H1 (cell line): ENCODE measurements around the gene FAM163A. TPM values are rescaled to one million over a fixed set of nuclear protein-coding genes. Genes with fewer than 3 reads are reported as not detected.
A peak's percentile ranks its signal among the peaks of the same experiment; 100 is the strongest.

Source experiments
- CTCF ChIA-PET: fragments of 300-600 bp; sonication (Branson Sonifier 250); formaldehyde crosslinking; loops from one replicate; lab custom pipeline; 2021; ENCODE audit not compliant: partially characterized antibody; lab: Charles Lee
- POLR2A ChIA-PET: fragments of 300-600 bp; sonication (Branson Sonifier 250); formaldehyde crosslinking; loops from one replicate; lab custom pipeline; 2021; ENCODE audit warnings: inconsistent platforms; ENCODE audit not compliant: partially characterized antibody; lab: Charles Lee
- DNase-seq, 2 experiments: peaks; one replicate each; pipeline versions ENCODE4 v3.0.0 to v3.0.0-alpha.2; 2010 to 2022; ENCODE audit warnings: low spot score in 2 of 2, low read depth in 1 of 2, mixed read lengths in 1 of 2
- FAIRE-seq: peaks from 2 replicates; lab custom pipeline; 2011; peaks lifted over from hg19 to GRCh38; lab: Jason Lieb, UNC
- H2AFZ ChIP-seq: 2 replicates; pipeline ENCODE4 v1.8.1; 2012; ENCODE audit warnings: low read length, inconsistent platforms
- H2AK5ac ChIP-seq: 2 replicates; pipeline ENCODE4 v1.6.1; 2013; ENCODE audit warnings: low read depth, low read length
- H2BK120ac ChIP-seq: replicated peaks from 2 replicates; pipeline ENCODE3; 2013; ENCODE audit warnings: low read depth, low read length, inconsistent platforms
- H2BK12ac ChIP-seq: 2 replicates; pipeline ENCODE4 v1.6.1; 2013; ENCODE audit warnings: low read depth, low read length
- H2BK15ac ChIP-seq: 2 replicates; pipeline ENCODE4 v1.6.1; 2013; ENCODE audit warnings: low read length
- H2BK20ac ChIP-seq: 2 replicates; pipeline ENCODE4 v1.6.1; 2013; ENCODE audit warnings: low read length
- H2BK5ac ChIP-seq: 2 replicates; pipeline ENCODE4 v1.6.1; 2013; ENCODE audit warnings: low read depth, low read length
- H3K14ac ChIP-seq: 2 replicates; pipeline ENCODE4 v1.6.1; 2013; ENCODE audit warnings: inconsistent platforms; ENCODE audit not compliant: insufficient read length
- H3K18ac ChIP-seq: 2 replicates; pipeline ENCODE4 v1.6.1; 2013; ENCODE audit warnings: low read length; ENCODE audit errors: extremely low read depth
- H3K23ac ChIP-seq: 2 replicates; pipeline ENCODE4 v1.6.1; 2013; ENCODE audit warnings: inconsistent platforms; ENCODE audit not compliant: insufficient read length
- H3K23me2 ChIP-seq: 2 replicates; pipeline ENCODE4 v1.6.1; 2013; ENCODE audit warnings: low read depth, low read length
- H3K27ac ChIP-seq: 2 replicates; pipeline ENCODE4 v1.6.1; 2011; ENCODE audit warnings: low read depth, low read length, inconsistent platforms
- H3K27me3 ChIP-seq, 4 experiments: replicated peaks in 1 of 4; 1 replicate in 1 of 4; 2 replicates in 3 of 4; pipeline versions ENCODE4 v1.6.1 to v1.8.1; 2011 to 2013; ENCODE audit warnings: low read length in 3 of 4, mild to moderate bottlenecking in 3 of 4, inconsistent platforms in 2 of 4, mixed read lengths in 2 of 4, moderate library complexity in 1 of 4; ENCODE audit not compliant: control insufficient read depth in 3 of 4, insufficient read depth in 3 of 4; ENCODE audit errors: extremely low read depth in 1 of 4
- H3K36me3 ChIP-seq, 4 experiments: 2 replicates each; pipeline versions ENCODE4 v1.6.1 to v1.8.1; 2011 to 2013; ENCODE audit warnings: mild to moderate bottlenecking in 4 of 4, low read length in 3 of 4, moderate library complexity in 2 of 4, control low read depth in 1 of 4, inconsistent platforms in 1 of 4; ENCODE audit not compliant: insufficient read depth in 4 of 4, control insufficient read depth in 2 of 4
- H3K4ac ChIP-seq: replicated peaks from 2 replicates; pipeline ENCODE3; 2013; ENCODE audit warnings: low read length, low read depth, mixed read lengths, inconsistent platforms; ENCODE audit not compliant: insufficient read length
- H3K4me1 ChIP-seq, 4 experiments: replicated peaks in 1 of 4; 1 replicate in 1 of 4; 2 replicates in 3 of 4; pipeline versions ENCODE4 v1.6.1 to v1.8.1; 2011 to 2013; ENCODE audit warnings: low read length in 3 of 4, inconsistent platforms in 2 of 4, mixed read lengths in 1 of 4; ENCODE audit not compliant: insufficient read depth in 4 of 4, control insufficient read depth in 3 of 4
- H3K4me2 ChIP-seq, 2 experiments: 2 replicates each; pipeline versions ENCODE4 v1.6.1 to v1.8.1; 2011 to 2013; ENCODE audit warnings: low read depth in 2 of 2, low read length in 2 of 2, control low read depth in 1 of 2, inconsistent platforms in 1 of 2, mild to moderate bottlenecking in 1 of 2; ENCODE audit not compliant: insufficient read depth in 1 of 2
- H3K4me3 ChIP-seq, 4 experiments: fragments of 200-600, 300-600 bp in 1 of 4; sonication (generic), shearing (Covaris generic), sonication (Bioruptor Twin) in 1 of 4; 2 replicates each; pipeline versions ENCODE4 v1.5.1 to v1.8.1; 2011 to 2016; ENCODE audit warnings: low read length in 4 of 4, low read depth in 3 of 4, control low read depth in 2 of 4, inconsistent platforms in 2 of 4, mild to moderate bottlenecking in 2 of 4, mixed read lengths in 1 of 4, moderate library complexity in 1 of 4; ENCODE audit not compliant: insufficient read depth in 2 of 4; ENCODE audit errors: extremely low read depth in 1 of 4
- H3K56ac ChIP-seq: replicated peaks from 2 replicates; pipeline ENCODE3; 2013; ENCODE audit warnings: low read depth, mild to moderate bottlenecking, mixed read lengths, low read length, inconsistent platforms; ENCODE audit not compliant: insufficient read length
- H3K79me1 ChIP-seq: 2 replicates; pipeline ENCODE4 v1.6.1; 2013; ENCODE audit warnings: low read depth, low read length, control low read depth
- H3K79me2 ChIP-seq, 2 experiments: 2 replicates each; pipeline versions ENCODE4 v1.6.1 to v1.8.1; 2012 to 2013; ENCODE audit warnings: low read length in 2 of 2, mild to moderate bottlenecking in 2 of 2, inconsistent platforms in 1 of 2; ENCODE audit not compliant: insufficient read depth in 2 of 2, control insufficient read depth in 1 of 2
- H3K9ac ChIP-seq, 4 experiments: replicated peaks in 1 of 4; 1 replicate in 1 of 4; 2 replicates in 3 of 4; pipeline versions ENCODE4 v1.6.1 to v1.8.1; 2011 to 2013; ENCODE audit warnings: low read depth in 3 of 4, low read length in 3 of 4, control low read depth in 2 of 4, mild to moderate bottlenecking in 2 of 4, moderate library complexity in 2 of 4, inconsistent platforms in 1 of 4; ENCODE audit errors: extremely low read depth in 1 of 4
- H3K9me3 ChIP-seq, 2 experiments: 2 replicates each; pipeline versions ENCODE4 v1.6.1 to v1.8.1; 2012 to 2013; ENCODE audit warnings: mild to moderate bottlenecking in 2 of 2, moderate library complexity in 2 of 2, control low read depth in 1 of 2, inconsistent platforms in 1 of 2, low read depth in 1 of 2, low read length in 1 of 2, mixed read lengths in 1 of 2; ENCODE audit not compliant: insufficient read depth in 2 of 2
- H4K20me1 ChIP-seq, 2 experiments: replicated peaks in 1 of 2; 2 replicates each; pipeline versions ENCODE3 to v1.8.1; 2011 to 2013; ENCODE audit warnings: inconsistent platforms in 2 of 2, low read length in 2 of 2, mild to moderate bottlenecking in 1 of 2; ENCODE audit not compliant: insufficient read depth in 2 of 2, control insufficient read depth in 1 of 2
- H4K5ac ChIP-seq: 2 replicates; pipeline ENCODE4 v1.6.1; 2013; ENCODE audit warnings: low read length, low read depth, mixed read lengths, inconsistent platforms; ENCODE audit not compliant: insufficient read length
- H4K8ac ChIP-seq: 2 replicates; pipeline ENCODE4 v1.8.0; 2013; ENCODE audit warnings: mild to moderate bottlenecking, moderate library complexity, low read length, inconsistent platforms; ENCODE audit not compliant: insufficient read depth; ENCODE audit errors: extremely low read depth
- H4K91ac ChIP-seq: replicated peaks from 2 replicates; pipeline ENCODE3; 2013; ENCODE audit warnings: low read length, mixed read lengths, inconsistent platforms; ENCODE audit not compliant: insufficient read length
- CHD1 ChIP-seq: IDR thresholded peaks from 2 replicates; pipeline ENCODE4 v1.6.1; 2012; ENCODE audit warnings: low read depth, low read length, improper control_type of control experiment
- POU5F1 ChIP-seq: IDR thresholded peaks from 2 replicates; pipeline ENCODE4 v1.6.1; 2011; ENCODE audit warnings: low read depth, mild to moderate bottlenecking, low read length, moderate library complexity
- whole genome bisulfite sequencing, 2 experiments: shearing (Covaris generic) in 1 of 2; methylation state at CpG; one replicate each; pipeline versions ENCODE4 v1.1.6 to v1.1.7; 2013 to 2015; ENCODE audit warnings: low lambda C conversion rate in 2 of 2, mixed read lengths in 2 of 2, inconsistent platforms in 1 of 2, low coverage in 1 of 2, missing lambda C conversion rate in 1 of 2; ENCODE audit not compliant: insufficient replicate concordance in 2 of 2, insufficient coverage in 1 of 2, insufficient read length in 1 of 2; ENCODE audit errors: extremely low coverage in 1 of 2, missing lambda C conversion rate in 1 of 2; 5-methylcytosine and 5-hydroxymethylcytosine counted together
- polyA plus RNA-seq, 7 experiments: library from polyadenylated mRNA; depleted of rRNA in 3 of 7; stranded (reverse) in 5 of 7; unstranded in 2 of 7; fragments of >200 nt in 5 of 7; fragments of 200-250 nt in 2 of 7; gene quantifications; 1 replicate in 5 of 7; 2 replicates in 1 of 7; 4 replicates in 1 of 7; pipeline versions ENCODE4 v1.2.1 to v1.2.3, GENCODE V29; 2011 to 2013; ENCODE audit warnings: missing spikeins in 2 of 7, mixed read lengths in 2 of 7
- total RNA-seq: library from RNA; stranded (reverse); fragmentation: NEBNext Ultra II Directional; extraction: Animal tissue kit (Norgen Biotek cat#: 25700); gene quantifications from 2 replicates; pipeline ENCODE4 v1.2.1, GENCODE V29; 2021

FAM163A gene
- total and polyA plus RNA-seq, 2 of the 8 experiments (the other 6 are each of a cell fraction or from before 2014, with no cell fraction given), result 0.13 to 0.18 TPM

GRCh38 chr1:179742291-179742690 lies 800 bp upstream of the FAM163A start:
- CTCF ChIA-PET, result interaction anchor here (1.0 to 2.0 kb wide), 4 partner anchors 19 to 73 kb away, joined by 3 to 8 read pairs (median 4); no protein-coding TSS in a partner anchor

More at GRCh38 chr1:179742291-179742690, 800 bp upstream of the FAM163A start:
- Histone ChIP-seq H3K27ac (no peak overlapping the region), H3K18ac (no peak overlapping the region), H3K36me3 (peaks cover 0 to 10% (median 0%) of the 10 kb centered on the region in 4 experiments; a peak in 1 of 8 replicates), H3K4me1 (peaks cover 0 to 13% (median 6%) of the 10 kb centered on the region in 4 experiments; a peak in 6 of 7 replicates), H3K56ac (no peak overlapping the region), H3K79me1 (no peaks in the 10 kb centered on the region), H4K5ac (no peak overlapping the region), H3K9ac (no peak overlapping the region), H3K14ac (no peak overlapping the region), H3K4me2 (peak overlapping the region; percentile 66 to 87), H2AK5ac (no peak overlapping the region), H2BK120ac (no peak overlapping the region), H2BK20ac (no peak overlapping the region), H3K4me3 (peak overlapping the region in 2 of 4 experiments; percentile 34 to 66; a peak in 4 of 8 replicates), H4K20me1 (peaks cover 0 to 2% of the 10 kb centered on the region in 2 experiments), H3K4ac (no peak overlapping the region), H3K23me2 (peaks cover 12% of the 10 kb centered on the region; the same call in 1 of the 2 replicates), H4K8ac (no peak overlapping the region), H3K79me2 (no peaks in the 10 kb centered on the region), H2BK15ac (no peak overlapping the region; the same call in 1 of the 2 replicates), H2BK5ac (no peak overlapping the region), H3K9me3 (no peaks in the 10 kb centered on the region), H2BK12ac (no peak overlapping the region), H2AFZ (peak overlapping the region; percentile 86; the same call in 1 of the 2 replicates), H3K27me3 (peaks cover 47 to 68% (median 59%) of the 10 kb centered on the region in 4 experiments), H3K23ac (no peak overlapping the region), H4K91ac (no peak overlapping the region)
- DNase-seq (no peak), FAIRE-seq (no peak)
- TF ChIP-seq CHD1, result no peak
- no peak for TF ChIP-seq POU5F1
- POLR2A ChIA-PET, result no interaction called here
- 39% methylated on average over 9 of the region's 10 CpGs; no CpG with 5 or more reads in 1 of the 2 experiments for WGBS, 2 experiments
